IPS-18a (cell line): Measurements from ENCODE around the gene REXO4.
"Not testable (repeated sequence)": the region's sequence is repeated elsewhere in the genome, so short reads cannot be mapped to it uniquely, and the experiment has no call there.

Source experiments
- H3K27ac ChIP-seq: one replicate; pipeline ENCODE4 v1.5.1; 2013; ENCODE audit warnings: low read length
- H3K27me3 ChIP-seq: one replicate; pipeline ENCODE4 v1.6.1; 2013; ENCODE audit warnings: mild to moderate bottlenecking, low read length; ENCODE audit not compliant: control insufficient read depth, insufficient read depth
- H3K36me3 ChIP-seq: one replicate; pipeline ENCODE4 v1.6.1; 2013; ENCODE audit warnings: low read depth, low read length; ENCODE audit not compliant: control insufficient read depth
- H3K4me1 ChIP-seq: one replicate; pipeline ENCODE4 v1.6.1; 2013; ENCODE audit warnings: low read depth, low read length; ENCODE audit not compliant: control insufficient read depth
- H3K4me3 ChIP-seq: one replicate; pipeline ENCODE4 v1.5.1; 2013; ENCODE audit warnings: low read length
- H3K9ac ChIP-seq: one replicate; pipeline ENCODE4 v1.6.1; 2013; ENCODE audit warnings: mild to moderate bottlenecking, low read length, moderate library complexity
- H3K9me3 ChIP-seq: one replicate; pipeline ENCODE4 v1.6.1; 2013; ENCODE audit warnings: low read depth, low read length; ENCODE audit not compliant: control insufficient read depth

Gene REXO4

DNA sequence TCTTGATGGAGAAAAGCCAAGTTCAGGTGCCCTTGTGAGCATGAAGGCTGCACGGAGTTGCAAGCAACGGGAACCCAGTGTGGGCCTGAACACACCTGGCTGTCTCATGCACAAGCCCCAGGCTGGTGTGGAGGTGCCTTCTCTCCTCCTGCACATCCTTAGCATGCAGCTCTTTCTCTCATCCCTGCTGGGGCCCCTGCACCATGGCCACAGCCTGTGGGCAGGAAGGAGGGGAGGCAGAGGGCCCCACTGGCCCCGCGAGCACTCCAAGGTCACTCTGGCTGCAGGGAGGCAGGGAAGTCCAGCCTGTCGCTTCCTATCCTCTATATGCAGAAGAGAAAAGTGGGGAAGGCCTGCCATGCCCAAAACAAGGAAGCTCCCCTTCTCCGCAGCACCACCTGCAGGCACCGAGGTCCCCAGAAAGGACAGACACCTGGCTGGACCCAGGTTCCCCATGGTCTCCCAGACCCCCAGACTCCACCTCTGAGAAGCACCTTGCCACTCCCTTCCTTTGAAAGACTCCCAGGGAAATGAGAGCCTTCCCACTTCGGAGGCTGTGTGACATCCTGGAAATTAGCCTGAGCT, 23.0 kb downstream of the REXO4 start:
- Histone ChIP-seq H3K4me3 (no peak overlapping the region), H3K4me1 (no peaks in the 10 kb centered on the region), H3K36me3 (no peaks in the 10 kb centered on the region), H3K27me3 (no peaks in the 10 kb centered on the region), H3K9me3 (no peaks in the 10 kb centered on the region), H3K9ac (no peak overlapping the region), H3K27ac (no peak overlapping the region)

DNA sequence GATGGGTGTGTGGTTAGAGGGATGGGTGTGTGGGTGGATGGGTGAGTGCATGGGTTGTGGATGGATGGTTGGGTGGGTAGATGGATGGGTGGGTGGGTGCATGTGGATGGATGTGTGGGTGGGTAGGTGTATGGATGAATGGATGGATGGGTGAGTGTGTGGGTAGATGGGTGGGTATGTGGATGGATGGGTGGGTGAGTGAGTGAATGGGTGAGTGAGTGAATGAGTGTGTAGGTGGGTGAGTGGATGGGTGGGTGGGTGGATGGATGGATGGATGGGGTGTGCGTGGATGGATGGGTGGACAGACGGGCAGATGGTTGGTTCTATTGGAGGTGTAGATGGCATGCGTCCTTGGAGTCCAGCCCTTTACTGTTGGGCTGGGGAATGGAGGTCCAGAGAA, 24.4 kb downstream of the REXO4 start:
- H3K27me3 ChIP-seq = no peaks in the 10 kb centered on the region
- no peaks in the 10 kb centered on the region for H3K4me1 ChIP-seq
- H3K9me3 ChIP-seq = no peaks in the 10 kb centered on the region
- no peak overlapping the region for H3K4me3 ChIP-seq
- no peak overlapping the region for H3K27ac ChIP-seq
- H3K9ac ChIP-seq = no peak overlapping the region
- H3K36me3 ChIP-seq = no peaks in the 10 kb centered on the region

DNA sequence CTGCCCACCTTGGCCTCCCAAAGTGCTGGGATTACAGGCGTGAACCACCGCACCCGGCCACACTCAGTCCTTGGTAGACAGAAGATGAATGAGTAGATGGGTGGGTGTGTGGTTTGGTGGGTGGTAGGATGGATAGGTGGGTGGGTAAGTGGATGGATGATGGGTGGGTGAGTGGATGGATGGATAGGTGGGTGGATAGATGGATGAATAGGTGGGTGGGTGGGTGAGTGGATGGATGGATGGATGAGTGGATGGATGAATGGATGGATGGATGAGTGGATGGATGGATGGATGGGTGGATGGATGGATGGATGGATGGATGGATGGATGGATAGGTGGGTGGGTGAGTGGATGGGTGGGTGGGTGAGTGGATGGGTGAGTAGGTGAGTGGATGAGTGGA, 25.5 kb downstream of the REXO4 start:
- H3K4me1 ChIP-seq, H3K9ac ChIP-seq, H3K27me3 ChIP-seq, H3K36me3 ChIP-seq, H3K27ac ChIP-seq, H3K4me3 ChIP-seq, H3K9me3 ChIP-seq: not testable (repeated sequence)

DNA sequence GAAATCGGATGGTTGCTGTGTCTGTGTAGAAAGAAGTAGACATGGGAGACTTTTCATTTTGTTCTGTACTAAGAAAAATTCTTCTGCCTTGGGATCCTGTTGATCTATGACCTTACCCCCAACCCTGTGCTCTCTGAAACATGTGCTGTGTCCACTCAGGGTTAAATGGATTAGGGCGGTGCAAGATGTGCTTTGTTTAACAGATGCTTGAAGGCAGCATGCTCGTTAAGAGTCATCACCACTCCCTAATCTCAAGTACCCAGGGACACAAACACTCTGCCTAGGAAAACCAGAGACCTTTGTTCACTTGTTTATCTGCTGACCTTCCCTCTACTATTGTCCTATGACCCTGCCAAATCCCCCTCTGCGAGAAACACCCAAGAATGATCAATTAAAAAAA, 26.4 kb downstream of the REXO4 start:
- H3K4me1 ChIP-seq, H3K9me3 ChIP-seq, H3K4me3 ChIP-seq, H3K36me3 ChIP-seq, H3K27me3 ChIP-seq, H3K9ac ChIP-seq, H3K27ac ChIP-seq: not testable (repeated sequence)

DNA sequence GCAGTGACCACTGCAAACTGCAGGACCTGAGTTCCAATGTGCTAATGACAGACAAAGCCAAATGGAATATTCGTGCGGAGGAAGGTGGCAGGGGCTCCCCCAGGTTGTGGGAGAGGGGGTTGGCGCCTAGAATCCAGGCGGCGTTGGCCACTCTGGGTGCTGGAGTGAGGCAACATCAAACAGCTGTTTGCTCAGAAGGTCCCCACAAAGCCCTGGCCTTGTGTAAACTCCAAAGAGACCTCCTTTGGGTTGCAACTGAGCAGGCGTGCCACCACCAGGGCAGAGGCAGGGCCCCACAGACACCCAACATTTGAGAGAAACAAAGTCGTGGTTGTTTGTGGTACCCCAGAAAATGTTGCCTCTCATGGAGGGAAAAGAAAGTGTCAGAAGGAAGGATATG, 27.1 kb downstream of the REXO4 start:
- Histone ChIP-seq H3K36me3 (no peaks in the 10 kb centered on the region), H3K4me3 (no peak overlapping the region), H3K9me3 (no peaks in the 10 kb centered on the region), H3K27ac (no peak overlapping the region), H3K4me1 (no peaks in the 10 kb centered on the region), H3K27me3 (no peaks in the 10 kb centered on the region), H3K9ac (no peak overlapping the region)

DNA sequence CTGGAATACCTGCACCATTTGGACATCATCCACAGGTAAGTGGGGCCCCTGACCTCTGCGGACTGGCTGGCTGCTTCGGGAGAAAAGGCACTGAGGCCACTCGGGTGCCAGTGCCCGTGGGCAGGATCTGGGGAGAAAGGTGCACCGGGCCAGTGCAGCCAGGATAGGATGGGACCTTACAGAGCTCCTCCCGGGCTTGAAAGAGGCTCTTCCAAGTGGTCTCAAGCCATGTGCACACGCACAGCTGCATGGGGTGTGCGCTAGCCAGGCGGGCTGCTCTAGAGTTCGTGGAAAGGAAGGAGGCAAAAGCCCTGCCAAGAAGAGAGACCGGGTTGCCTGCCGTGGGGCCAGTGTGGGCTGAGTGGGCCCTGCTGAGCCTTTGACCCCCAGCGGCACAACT, 28.2 kb downstream of the REXO4 start:
- Histone ChIP-seq H3K27ac (no peak overlapping the region), H3K9me3 (no peaks in the 10 kb centered on the region), H3K4me3 (no peak overlapping the region), H3K27me3 (no peaks in the 10 kb centered on the region), H3K36me3 (no peaks in the 10 kb centered on the region), H3K9ac (no peak overlapping the region), H3K4me1 (no peaks in the 10 kb centered on the region)

DNA sequence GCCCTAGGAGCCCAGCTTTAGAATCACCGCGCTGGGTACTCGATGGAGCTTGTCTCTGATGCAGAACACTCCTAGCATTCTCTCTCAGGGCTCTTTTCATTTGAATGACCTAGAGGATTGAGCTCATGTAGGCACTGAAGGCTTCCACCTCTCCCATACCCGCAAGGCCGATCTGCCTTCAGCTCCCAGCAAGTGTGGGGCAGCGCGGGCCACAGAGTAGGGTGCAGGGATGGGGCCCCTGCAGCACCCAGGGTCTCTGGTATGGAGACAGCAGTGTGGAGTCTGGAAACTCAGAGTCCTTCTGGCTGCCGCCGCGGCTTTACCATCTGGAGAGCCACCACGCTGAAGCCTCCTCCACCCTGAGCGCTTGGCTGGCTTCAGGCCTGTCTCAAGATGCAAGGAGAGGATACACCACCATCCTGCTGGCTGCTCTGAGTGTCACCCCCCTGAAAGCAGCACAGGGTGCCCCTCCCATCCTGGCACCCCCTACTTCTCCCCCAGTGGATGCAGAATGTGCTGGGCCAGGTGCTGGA, 28.7 kb downstream of the REXO4 start:
- Histone ChIP-seq H3K27ac (no peak overlapping the region), H3K9ac (no peak overlapping the region), H3K4me3 (no peak overlapping the region), H3K9me3 (no peaks in the 10 kb centered on the region), H3K27me3 (no peaks in the 10 kb centered on the region), H3K36me3 (no peaks in the 10 kb centered on the region), H3K4me1 (no peaks in the 10 kb centered on the region)

DNA sequence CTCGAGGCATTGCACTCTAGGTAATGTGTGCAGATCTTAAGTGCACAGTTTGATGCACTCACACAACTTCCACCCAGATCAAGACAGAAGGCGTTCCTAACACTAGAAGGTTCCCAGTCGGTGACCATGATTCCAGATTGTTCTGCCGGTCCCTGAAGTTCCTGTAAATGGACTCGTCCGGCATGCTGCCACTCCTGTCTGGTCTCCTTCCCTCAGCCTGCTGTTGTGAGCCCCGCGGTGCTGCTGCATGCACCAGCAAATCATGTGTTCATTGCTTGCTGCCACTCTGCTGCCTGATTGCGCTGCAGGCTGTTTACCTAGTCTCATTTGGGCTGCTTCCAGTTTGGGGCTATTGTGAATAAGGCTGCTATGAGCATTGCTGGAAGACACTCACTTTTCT, 30.1 kb downstream of the REXO4 start:
- Histone ChIP-seq H3K9ac (no peak overlapping the region), H3K27me3 (no peaks in the 10 kb centered on the region), H3K27ac (no peak overlapping the region), H3K9me3 (no peaks in the 10 kb centered on the region), H3K4me3 (no peak overlapping the region), H3K36me3 (no peaks in the 10 kb centered on the region), H3K4me1 (no peaks in the 10 kb centered on the region)

DNA sequence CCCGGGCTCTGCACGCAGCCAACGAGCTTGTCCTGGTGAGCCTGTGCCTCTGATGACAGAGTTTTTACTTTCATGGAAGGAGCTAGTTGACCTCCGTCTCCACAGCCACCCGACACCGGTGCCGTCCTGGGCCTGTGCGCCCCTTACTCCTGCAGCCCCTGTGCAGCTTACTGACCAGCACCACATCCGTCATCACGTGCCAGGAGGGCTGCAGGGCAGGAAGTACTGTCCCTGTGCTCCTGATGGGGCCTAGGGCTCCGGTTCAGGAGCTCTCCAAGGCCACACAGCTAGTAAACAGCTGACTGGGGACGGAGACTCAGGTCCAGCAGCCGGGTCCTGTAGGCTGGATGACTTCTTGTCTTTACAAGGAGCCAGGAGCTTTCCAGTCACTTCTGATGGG, 31.5 kb downstream of the REXO4 start:
- H3K27me3 ChIP-seq = no peaks in the 10 kb centered on the region
- H3K36me3 ChIP-seq = no peaks in the 10 kb centered on the region
- H3K27ac ChIP-seq = no peak overlapping the region
- no peak overlapping the region for H3K9ac ChIP-seq
- no peaks in the 10 kb centered on the region for H3K4me1 ChIP-seq
- H3K9me3 ChIP-seq = no peaks in the 10 kb centered on the region
- H3K4me3 ChIP-seq = no peak overlapping the region

DNA sequence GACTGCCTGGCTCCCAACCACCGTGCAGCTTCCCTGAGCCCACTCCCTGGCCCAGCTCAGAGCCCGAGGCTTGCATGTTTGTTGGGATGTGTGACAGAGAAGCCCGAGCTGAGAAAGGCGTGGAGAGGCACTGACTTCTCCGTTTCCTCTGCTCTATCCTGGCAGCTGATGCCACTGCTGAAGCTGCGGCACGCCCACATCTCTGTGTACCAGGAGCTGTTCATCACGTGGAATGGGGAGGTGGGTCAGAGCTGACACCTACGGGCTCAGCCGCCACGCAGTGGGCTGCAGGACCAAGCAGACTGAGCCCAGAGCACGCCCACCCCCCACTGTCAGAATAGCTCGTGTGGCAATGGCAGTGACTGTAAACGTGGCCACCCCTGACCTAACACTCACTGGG, 32.4 kb downstream of the REXO4 start:
- Histone ChIP-seq H3K36me3 (no peaks in the 10 kb centered on the region), H3K4me3 (no peak overlapping the region), H3K27me3 (no peaks in the 10 kb centered on the region), H3K9me3 (no peaks in the 10 kb centered on the region), H3K27ac (no peak overlapping the region), H3K9ac (no peak overlapping the region), H3K4me1 (no peaks in the 10 kb centered on the region)

DNA sequence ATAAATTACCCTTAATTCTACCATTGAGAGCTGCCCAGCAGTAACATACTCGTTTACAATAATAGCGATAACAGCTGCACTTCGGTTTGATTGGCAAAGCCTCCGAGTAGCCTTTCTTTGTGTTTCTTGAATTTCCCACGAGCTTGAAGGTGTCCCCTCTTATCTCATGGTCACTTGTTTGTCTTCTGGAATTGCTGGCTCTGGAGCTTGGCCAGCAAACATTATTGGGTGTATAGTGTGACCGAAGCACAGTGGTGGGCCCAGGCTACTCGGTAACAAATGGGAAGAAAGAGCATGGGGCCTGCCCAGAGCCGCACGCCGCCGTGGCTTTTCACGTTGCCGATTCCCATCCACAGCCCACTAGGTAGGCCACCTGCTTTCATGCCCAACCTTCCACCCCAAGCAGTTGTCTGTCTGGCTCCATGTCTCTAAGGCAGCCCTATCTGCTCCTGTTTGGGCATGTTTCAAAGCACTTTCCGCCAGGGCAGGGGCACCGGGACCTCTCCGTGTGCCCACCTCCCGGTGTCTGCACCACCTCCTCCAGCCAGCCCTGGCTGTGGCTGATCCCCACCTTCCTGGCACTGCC, 33.0 kb downstream of the REXO4 start:
- Histone ChIP-seq H3K27me3 (no peaks in the 10 kb centered on the region), H3K4me3 (no peak overlapping the region), H3K4me1 (no peaks in the 10 kb centered on the region), H3K36me3 (no peaks in the 10 kb centered on the region), H3K9ac (no peak overlapping the region), H3K9me3 (no peaks in the 10 kb centered on the region), H3K27ac (no peak overlapping the region)

DNA sequence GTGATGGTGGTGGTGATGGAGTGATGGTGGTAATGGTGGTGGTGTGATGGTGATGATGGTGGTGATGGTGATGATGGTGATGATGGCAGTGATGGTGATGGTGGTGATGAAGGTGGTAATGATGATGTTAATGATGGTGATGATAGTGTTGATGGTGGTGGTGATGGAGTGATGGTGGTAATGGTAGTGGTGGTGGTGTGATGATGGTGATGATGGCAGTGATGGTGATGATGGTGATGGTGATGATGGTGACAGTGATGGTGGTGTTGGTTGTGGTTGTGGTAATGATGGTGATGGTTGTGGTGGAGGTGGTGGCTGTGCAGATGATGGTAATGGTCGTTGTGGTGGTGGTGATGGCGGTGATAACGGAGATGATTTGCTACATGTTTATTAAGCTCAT, 34.4 kb downstream of the REXO4 start:
- no peaks in the 10 kb centered on the region for H3K36me3 ChIP-seq
- H3K27ac ChIP-seq = no peak overlapping the region
- H3K9me3 ChIP-seq = no peaks in the 10 kb centered on the region
- H3K4me1 ChIP-seq = no peaks in the 10 kb centered on the region
- peaks cover 4% of the 10 kb centered on the region for H3K27me3 ChIP-seq
- H3K4me3 ChIP-seq = no peak overlapping the region
- no peak overlapping the region for H3K9ac ChIP-seq
